K562 (cell line): ENCODE data around the gene CD9. TPM values are rescaled to one million over a fixed set of nuclear protein-coding genes. Genes with fewer than 3 reads are reported as not detected.

Experiments
- ATAC-seq: fragments of 200-7000 bp; cut with Tn5 transposase; 3 replicates; pipeline ENCODE4 v1.9.1; 2020; ENCODE audit warnings: moderate library complexity
- BruUV-seq: library from RNA; stranded (reverse); fragments of 400-500 nt; replicated peaks from 2 replicates; lab custom pipeline; 2021; lab: Mats Ljungman, UMichigan
- CTCF ChIA-PET: fragments of 300-600 bp; formaldehyde crosslinking; extraction: SDS; loops from one replicate; lab custom pipeline; 2021; ENCODE audit warnings: low intra/inter-chr PET ratio; lab: Yijun Ruan, JAX
- POLR2A ChIA-PET: fragments of 300-600, 350-650 bp; sonication (Branson Sonifier 250); formaldehyde crosslinking; extraction: SDS; loops from one replicate; lab custom pipeline; 2021; ENCODE audit warnings: antibody characterized with exemption, inconsistent platforms; lab: Yijun Ruan, JAX
- DNase-seq, 4 experiments: peaks; one replicate each; pipeline versions ENCODE4 v3.0.0 to v3.0.0-alpha.2; 2011 to 2018; ENCODE audit warnings: low spot score in 3 of 4, mixed read lengths in 3 of 4; ENCODE audit errors: extremely low read depth in 1 of 4
- FAIRE-seq: peaks from 2 replicates; lab custom pipeline; 2011; peaks lifted over from hg19 to GRCh38; lab: Jason Lieb, UNC
- H2AFZ ChIP-seq: 2 replicates; pipeline ENCODE4 v1.6.0; 2011; ENCODE audit warnings: low read depth, low read length, control low read depth, inconsistent platforms
- H3K27ac ChIP-seq: fragments of 200-600 bp; 3 replicates; pipeline ENCODE4 v1.8.0; 2011; ENCODE audit warnings: low read depth, mild to moderate bottlenecking, control low read depth, inconsistent platforms, low read length, moderate library complexity, mixed read lengths; ENCODE audit errors: extremely low read depth
- H3K27me3 ChIP-seq, 2 experiments: fragments of 300-600 bp in 1 of 2; 2 replicates in 1 of 2; 3 replicates in 1 of 2; pipeline versions ENCODE4 v1.6.0 to v1.8.0; 2011; ENCODE audit warnings: inconsistent platforms in 2 of 2, low read length in 2 of 2, mild to moderate bottlenecking in 1 of 2, mixed read lengths in 1 of 2, moderate library complexity in 1 of 2; ENCODE audit not compliant: control insufficient read depth in 2 of 2, insufficient read depth in 2 of 2
- H3K36me3 ChIP-seq: fragments of 300-600 bp; 3 replicates; pipeline ENCODE4 v1.8.0; 2011; ENCODE audit warnings: mild to moderate bottlenecking, low read length, inconsistent platforms; ENCODE audit not compliant: control insufficient read depth, insufficient read depth
- H3K4me1 ChIP-seq, 2 experiments: fragments of 200-600 bp in 1 of 2; replicated peaks in 1 of 2; 2 replicates in 1 of 2; 3 replicates in 1 of 2; pipeline versions ENCODE4 v1.5.1 to v1.8.0; 2011; ENCODE audit warnings: inconsistent platforms in 2 of 2, low read length in 2 of 2, mild to moderate bottlenecking in 1 of 2, mixed read lengths in 1 of 2, moderate library complexity in 1 of 2; ENCODE audit not compliant: control insufficient read depth in 2 of 2, insufficient read depth in 2 of 2
- H3K4me2 ChIP-seq: 2 replicates; pipeline ENCODE4 v1.6.1; 2011; ENCODE audit warnings: low read length, control low read depth, inconsistent platforms, mixed read lengths; ENCODE audit not compliant: insufficient read depth
- H3K4me3 ChIP-seq: fragments of 200-600 bp; sonication (generic), shearing (Covaris generic); 2 replicates; pipeline ENCODE4 v1.5.1; 2016; ENCODE audit warnings: control low read depth, inconsistent platforms
- H3K79me2 ChIP-seq: fragments of 200-600 bp; 3 replicates; pipeline ENCODE4 v1.8.0; 2011; ENCODE audit warnings: low read length, inconsistent platforms; ENCODE audit not compliant: control insufficient read depth, insufficient read depth
- H3K9ac ChIP-seq, 2 experiments: 2 replicates each; pipeline versions ENCODE4 v1.6.0 to v1.6.1; 2011; ENCODE audit warnings: low read depth in 2 of 2, low read length in 2 of 2, control low read depth in 1 of 2, inconsistent platforms in 1 of 2, mild to moderate bottlenecking in 1 of 2, mixed read lengths in 1 of 2; ENCODE audit not compliant: insufficient read depth in 1 of 2
- H3K9me1 ChIP-seq: one replicate; pipeline ENCODE4 v1.6.0; 2011; ENCODE audit warnings: inconsistent platforms, mild to moderate bottlenecking, low read length, moderate library complexity; ENCODE audit not compliant: control insufficient read depth, insufficient read depth
- H3K9me3 ChIP-seq: replicated peaks from 2 replicates; pipeline ENCODE4 v1.5.1; 2011; ENCODE audit warnings: low read depth, low read length, inconsistent platforms; ENCODE audit not compliant: control insufficient read depth, insufficient read depth
- H4K20me1 ChIP-seq: replicated peaks from 2 replicates; pipeline ENCODE4 v1.6.1; 2011; ENCODE audit warnings: low read length, inconsistent platforms, mixed read lengths; ENCODE audit not compliant: control insufficient read depth, insufficient read depth
- COPS2 ChIP-seq: fragments of 450-650 bp; conservative IDR thresholded peaks from 2 replicates; pipeline ENCODE4 v1.6.1; 2016; ENCODE audit warnings: mild to moderate bottlenecking, moderate library complexity
- GTF2F1 ChIP-seq: IDR thresholded peaks from 2 replicates; pipeline ENCODE4 v1.6.1; 2011; ENCODE audit warnings: low read depth, low read length, improper control_type of control experiment
- HMG20A ChIP-seq: fragments of 450-650 bp; formaldehyde crosslinking; conservative IDR thresholded peaks from 2 replicates; pipeline ENCODE4 v1.4.0; 2020; ENCODE audit warnings: mild to moderate bottlenecking, mixed read lengths
- MBD2 ChIP-seq: sonication (generic); IDR thresholded peaks from 2 replicates; pipeline ENCODE4 v1.6.1; 2016; ENCODE audit warnings: low read depth, borderline replicate concordance
- NFYB ChIP-seq: IDR thresholded peaks from 2 replicates; pipeline ENCODE4 v1.6.1; 2011; ENCODE audit warnings: mild to moderate bottlenecking, moderate library complexity; ENCODE audit not compliant: insufficient read length; ENCODE audit errors: extremely low read depth
- OTX1 ChIP-seq: fragments of 450-650 bp; formaldehyde crosslinking; IDR thresholded peaks from 2 replicates; pipeline ENCODE4 v1.4.0; 2022; ENCODE audit warnings: mild to moderate bottlenecking
- SRSF9 ChIP-seq: fragments of 200-400 bp; formaldehyde crosslinking; IDR thresholded peaks from 2 replicates; pipeline ENCODE4 v1.6.1; 2017; ENCODE audit warnings: low read depth, low read length, borderline replicate concordance
- WGBS: fragments of 100-300 bp; shearing (Covaris generic); methylation state at CpG from one replicate; pipeline ENCODE4 v1.1.6; 2016; ENCODE audit warnings: low coverage, mixed read lengths; ENCODE audit not compliant: insufficient coverage; ENCODE audit errors: missing lambda C conversion rate; 5-methylcytosine and 5-hydroxymethylcytosine counted together
- in situ Hi-C: fragments of 300-500 bp; cut with MboI; formaldehyde crosslinking; loops from 4 replicates; pipeline ENCODE4 v1.15.0; 2018; ENCODE audit warnings: inconsistent platforms, mixed read lengths
- intact Hi-C: fragments of 100-400 bp; cut with micrococcal nuclease; formaldehyde crosslinking; loops from 2 replicates; pipeline ENCODE4 v1.14.2; 2022
- polyA plus RNA-seq, 8 experiments: library from polyadenylated mRNA; depleted of rRNA in 4 of 8; stranded (reverse) in 5 of 8; unstranded in 3 of 8; fragments of >200 nt; fragmentation: Nextera tagmentation in 2 of 8; fragmentation: Illumina TruSeq in 1 of 8; extraction: Ambion mirVana in 2 of 8; extraction: Trizol in 1 of 8; gene quantifications; 2 replicates each; pipeline versions ENCODE4 v1.2.1 to v1.2.3, GENCODE V29; 2011 to 2014; ENCODE audit warnings: inconsistent platforms in 1 of 8, missing spikeins in 1 of 8
- total RNA-seq, 7 experiments: library from RNA; depleted of rRNA in 6 of 7; stranded (reverse); fragments of >200 nt in 6 of 7; fragmentation: Illumina TruSeq in 2 of 7; extraction: Trizol in 2 of 7; gene quantifications; 2 replicates each; pipeline versions ENCODE4 v1.2.1 to v1.2.3, GENCODE V29; 2011 to 2021; ENCODE audit warnings: low replicate concordance in 1 of 7

CD9 gene
- total and polyA plus RNA-seq, 9 of the 15 experiments (the other 6 are each of a cell fraction or from before 2014, with no cell fraction given): 0.43 to 5.6 (median 0.62) TPM

DNA sequence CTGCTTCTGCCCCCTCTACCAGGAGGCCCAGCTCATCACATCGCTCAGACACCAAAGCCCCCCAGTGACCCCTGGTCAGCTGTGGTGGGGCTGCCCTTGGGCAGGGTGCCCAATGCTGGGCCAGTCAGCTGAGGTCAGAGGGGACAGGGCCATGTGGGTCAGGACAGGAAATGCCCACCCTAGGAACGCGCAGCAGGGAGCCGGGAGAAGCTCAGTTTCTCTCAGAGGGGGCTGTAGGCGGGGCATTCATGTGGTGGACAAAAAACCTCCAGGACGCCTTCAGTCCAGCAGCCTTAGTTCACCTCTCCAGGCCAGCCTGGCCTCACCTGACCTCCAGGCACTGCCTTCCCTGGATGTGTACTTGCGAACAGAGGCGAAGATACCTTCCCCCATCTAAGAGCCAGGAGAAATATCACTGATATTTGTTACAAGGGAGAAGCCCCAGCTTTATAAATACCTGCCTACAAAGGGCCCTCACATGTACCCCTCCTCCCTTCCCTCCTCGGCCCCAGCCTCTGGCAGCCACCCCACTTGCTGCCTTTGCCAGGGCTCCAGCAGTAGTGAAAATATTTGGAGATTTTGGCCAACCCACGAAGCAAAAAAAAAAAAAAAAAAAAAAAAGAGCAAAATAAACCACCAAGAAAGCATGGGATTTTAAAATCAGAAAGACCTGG lies 68.4 kb downstream of the CD9 start:
- Histone ChIP-seq H3K9me3 (no peaks in the 10 kb centered on the region), H3K27ac (no peak overlapping the region), H3K9me1 (no peaks in the 10 kb centered on the region), H3K4me2 (no peak overlapping the region), H3K4me1 (peaks cover 20 to 22% of the 10 kb centered on the region in 2 experiments), H3K9ac (no peak overlapping the region), H4K20me1 (peaks cover 6% of the 10 kb centered on the region; the same call in 1 of the 2 replicates), H3K79me2 (no peaks in the 10 kb centered on the region), H2AFZ (no peak overlapping the region), H3K27me3 (no peaks in the 10 kb centered on the region), H3K4me3 (no peak overlapping the region), H3K36me3 (no peaks in the 10 kb centered on the region)
- no peak for TF ChIP-seq COPS2
- FAIRE-seq (no peak), DNase-seq (no peak), ATAC-seq (no peak)
- WGBS: 75% methylated on average over 7 of the region's 10 CpGs
- intact Hi-C loops: no loop called here
- BruUV-seq: no TSS peak
- POLR2A ChIA-PET: no interaction called here
- CTCF ChIA-PET: no interaction called here
- in situ Hi-C loops: no loop called here

DNA sequence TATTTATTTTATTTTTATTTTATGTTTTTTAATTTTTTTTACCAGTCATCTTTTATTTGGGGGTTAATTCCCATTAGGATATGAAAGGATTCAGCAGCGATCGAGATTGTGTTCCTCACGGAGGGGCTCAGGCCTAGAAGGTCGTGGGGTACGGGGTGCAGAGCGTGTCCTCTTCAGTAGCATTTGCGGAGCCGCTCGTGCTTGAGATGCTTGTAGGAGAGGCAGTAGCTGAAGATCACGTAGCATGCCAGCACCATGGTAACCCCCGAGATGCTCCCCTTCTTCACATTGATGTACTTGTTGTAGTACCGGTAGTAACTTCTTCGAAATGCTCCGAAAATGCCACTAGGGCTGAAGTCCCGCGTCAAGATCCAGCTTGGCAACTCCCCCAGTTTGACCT lies 69.8 kb downstream of the CD9 start:
- BruUV-seq: no TSS peak
- Histone ChIP-seq H3K9me3 (no peaks in the 10 kb centered on the region), H3K9me1 (no peaks in the 10 kb centered on the region), H3K4me1 (peaks cover 6 to 19% of the 10 kb centered on the region in 2 experiments; a peak in 4 of 5 replicates), H3K9ac (no peak overlapping the region), H4K20me1 (no peaks in the 10 kb centered on the region), H3K79me2 (no peaks in the 10 kb centered on the region), H3K36me3 (no peaks in the 10 kb centered on the region), H3K4me2 (no peak overlapping the region), H2AFZ (no peak overlapping the region), H3K4me3 (no peak overlapping the region), H3K27ac (no peak overlapping the region), H3K27me3 (peaks cover 0 to under 1% of the 10 kb centered on the region in 2 experiments; a peak in 2 of 5 replicates)
- ATAC-seq (no peak), FAIRE-seq (no peak), DNase-seq (no peak)
- ChIA-PET CTCF (no interaction called here), POLR2A (no interaction called here)
- intact Hi-C loops: no loop called here
- WGBS: 65% methylated on average over 13 of the region's 16 CpGs
- no peak for TF ChIP-seq HMG20A (CRISPR knock-in tag)
- no peak for TF ChIP-seq GTF2F1
- TF ChIP-seq MBD2: no peak
- no peak for TF ChIP-seq OTX1
- no peak for TF ChIP-seq NFYB
- TF ChIP-seq SRSF9: no peak
- in situ Hi-C loops: no loop called here
